ENCODE results near the gene SMOC2. TPM values are rescaled to one million over a fixed set of nuclear protein-coding genes. Genes with fewer than 3 reads are reported as not detected.

Gene SMOC2
- polyA plus RNA-seq, 1 of the 3 experiments (the other 2 are of a cell fraction), result not detected

DNA sequence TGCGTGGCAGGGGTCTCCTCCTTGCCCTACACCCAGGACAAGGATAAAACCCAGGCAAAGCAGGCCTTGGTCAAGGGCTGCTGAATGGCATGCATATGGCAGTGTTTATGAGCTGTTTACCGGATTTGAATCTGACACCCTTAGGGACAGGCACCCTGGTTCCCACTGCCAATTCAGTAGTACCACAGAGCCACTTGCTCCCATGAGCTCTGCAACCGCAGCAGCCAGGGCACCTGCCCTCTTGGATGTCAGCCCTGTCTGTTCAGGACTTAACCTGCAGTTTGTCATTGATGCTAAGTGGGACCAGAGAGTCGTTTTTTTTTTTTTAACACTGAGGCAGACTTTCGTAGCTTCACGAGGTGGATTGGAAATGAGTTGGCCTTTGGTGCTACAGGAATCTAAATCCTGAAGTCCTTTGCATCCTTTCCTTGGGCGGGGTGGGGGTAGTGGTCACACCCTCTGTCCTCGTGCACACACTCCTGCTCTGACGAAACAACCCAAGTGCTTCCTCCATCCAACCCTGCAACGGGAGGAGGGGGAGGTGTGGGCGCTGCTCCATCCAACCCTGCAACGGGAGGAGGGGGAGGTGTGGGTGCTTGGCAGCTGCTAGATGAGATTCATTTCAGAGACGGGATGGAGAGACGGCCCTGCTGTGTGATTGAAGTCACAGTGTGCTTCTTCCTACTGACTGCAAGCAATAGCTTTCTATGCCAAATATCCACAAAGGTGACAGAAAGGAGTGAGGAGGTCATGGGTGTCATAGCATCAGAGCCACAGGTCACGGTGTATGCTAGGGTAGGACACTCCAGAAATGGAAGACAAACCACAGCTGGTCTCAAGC lies 166.5 kb downstream of the SMOC2 start (continued):
- TF ChIP-seq POLR2AphosphoS5 (IDR thresholded peaks at IDR 0.05; ENCODE audit: low read depth, low read length) (no peak), TCF12 (IDR thresholded peaks at IDR 0.05) (no peak), ELF1 (IDR thresholded peaks at IDR 0.05) (no peak), GABPA (IDR thresholded peaks at IDR 0.05; ENCODE audit: low read depth) (no peak), FOXJ3 (CRISPR knock-in tag; IDR thresholded peaks at IDR 0.05) (no peak), TEAD4 (IDR thresholded peaks at IDR 0.05; ENCODE audit: borderline replicate concordance, insufficient read depth) (no peak)
- TF ChIP-seq, protein P1, sequence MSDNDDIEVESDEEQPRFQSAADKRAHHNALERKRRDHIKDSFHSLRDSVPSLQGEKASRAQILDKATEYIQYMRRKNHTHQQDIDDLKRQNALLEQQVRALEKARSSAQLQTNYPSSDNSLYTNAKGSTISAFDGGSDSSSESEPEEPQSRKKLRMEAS (IDR thresholded peaks at IDR 0.05; ENCODE audit: low read depth), result no peak

DNA sequence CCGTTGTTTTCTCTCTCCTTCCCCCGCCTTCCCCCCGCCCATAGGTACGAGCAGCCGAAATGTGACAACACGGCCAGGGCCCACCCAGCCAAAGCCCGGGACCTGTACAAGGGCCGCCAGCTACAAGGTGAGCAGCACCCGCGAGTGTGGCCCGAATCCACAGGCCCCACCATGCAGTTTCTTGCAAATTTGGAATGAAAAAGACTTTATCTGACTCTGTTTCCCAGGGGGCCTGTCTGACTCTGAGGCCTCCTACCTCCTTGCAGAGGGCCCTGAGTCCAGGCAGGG lies 167.1 kb downstream of the SMOC2 start:
- Histone ChIP-seq H2AFZ (ENCODE audit: low read depth) (no peak overlapping the region), H4K20me1 (ENCODE audit: insufficient read depth) (no peaks in the 10 kb centered on the region), H3K27ac (ENCODE audit: low read depth in 2 of 2, low read length in 1 of 2) (no peak overlapping the region), H3K9ac (no peak overlapping the region), H3K79me2 (ENCODE audit: insufficient read depth) (no peaks in the 10 kb centered on the region), H3K4me3 (ENCODE audit: low read depth in 2 of 2, low read length in 1 of 2) (no peak overlapping the region), H3F3A (replicated peaks; ENCODE audit: insufficient read depth) (no peaks in the 10 kb centered on the region), H3K9me2 (no peaks in the 10 kb centered on the region), H3K4me1 (ENCODE audit: control insufficient read depth in 1 of 2, insufficient read depth in 2 of 2, low read depth in 1 of 2, low read length in 1 of 2) (no peaks in the 10 kb centered on the region; a peak in 1 of 4 replicates), H3K36me3 (replicated peaks in 1 of 2; ENCODE audit: control insufficient read depth in 1 of 2, insufficient read depth in 2 of 2, low read length in 1 of 2) (no peaks in the 10 kb centered on the region), H3K27me3 (ENCODE audit: insufficient read depth) (no peaks in the 10 kb centered on the region), H3K4me2 (no peak overlapping the region), H3K9me3 (no peaks in the 10 kb centered on the region)
- 56% methylated on average over 10 of the region's 11 CpGs for WGBS (ENCODE audit: low lambda C conversion rate)
- ChIA-PET POLR2A (no interaction called here), CTCF (no interaction called here)
- no peak for DNase-seq
- TF ChIP-seq JUND (IDR thresholded peaks at IDR 0.05) (no peak), FOXJ3 (CRISPR knock-in tag; IDR thresholded peaks at IDR 0.05) (no peak), TAF1 (IDR thresholded peaks at IDR 0.05; ENCODE audit: borderline replicate concordance, low read depth, low read length) (no peak), TCF12 (IDR thresholded peaks at IDR 0.05) (no peak), SIN3A (IDR thresholded peaks at IDR 0.05; ENCODE audit: borderline replicate concordance, low read depth, low read length) (no peak), RAD21 (IDR thresholded peaks at IDR 0.05; ENCODE audit: low read length) (no peak), EZH2phosphoT487 (IDR thresholded peaks at IDR 0.05; ENCODE audit: borderline replicate concordance, low read depth) (no peak), EP300 (IDR thresholded peaks at IDR 0.05; ENCODE audit: borderline replicate concordance in 1 of 2, low read depth in 1 of 2, low read length in 1 of 2) (no peak), RFX5 (IDR thresholded peaks at IDR 0.05; ENCODE audit: low read length) (no peak), NFIC (IDR thresholded peaks at IDR 0.05; ENCODE audit: borderline replicate concordance) (no peak), GABPA (IDR thresholded peaks at IDR 0.05; ENCODE audit: low read depth) (no peak), NRF1 (IDR thresholded peaks at IDR 0.05; ENCODE audit: low read depth, low read length) (no peak), SMC3 (IDR thresholded peaks at IDR 0.05; ENCODE audit: low read depth, low read length) (no peak), MXI1 (IDR thresholded peaks at IDR 0.05; ENCODE audit: low read depth, low read length) (no peak)
- TF ChIP-seq, protein P2, sequence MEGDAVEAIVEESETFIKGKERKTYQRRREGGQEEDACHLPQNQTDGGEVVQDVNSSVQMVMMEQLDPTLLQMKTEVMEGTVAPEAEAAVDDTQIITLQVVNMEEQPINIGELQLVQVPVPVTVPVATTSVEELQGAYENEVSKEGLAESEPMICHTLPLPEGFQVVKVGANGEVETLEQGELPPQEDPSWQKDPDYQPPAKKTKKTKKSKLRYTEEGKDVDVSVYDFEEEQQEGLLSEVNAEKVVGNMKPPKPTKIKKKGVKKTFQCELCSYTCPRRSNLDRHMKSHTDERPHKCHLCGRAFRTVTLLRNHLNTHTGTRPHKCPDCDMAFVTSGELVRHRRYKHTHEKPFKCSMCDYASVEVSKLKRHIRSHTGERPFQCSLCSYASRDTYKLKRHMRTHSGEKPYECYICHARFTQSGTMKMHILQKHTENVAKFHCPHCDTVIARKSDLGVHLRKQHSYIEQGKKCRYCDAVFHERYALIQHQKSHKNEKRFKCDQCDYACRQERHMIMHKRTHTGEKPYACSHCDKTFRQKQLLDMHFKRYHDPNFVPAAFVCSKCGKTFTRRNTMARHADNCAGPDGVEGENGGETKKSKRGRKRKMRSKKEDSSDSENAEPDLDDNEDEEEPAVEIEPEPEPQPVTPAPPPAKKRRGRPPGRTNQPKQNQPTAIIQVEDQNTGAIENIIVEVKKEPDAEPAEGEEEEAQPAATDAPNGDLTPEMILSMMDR (IDR thresholded peaks at IDR 0.05), result no peak
- TF ChIP-seq, protein P3, sequence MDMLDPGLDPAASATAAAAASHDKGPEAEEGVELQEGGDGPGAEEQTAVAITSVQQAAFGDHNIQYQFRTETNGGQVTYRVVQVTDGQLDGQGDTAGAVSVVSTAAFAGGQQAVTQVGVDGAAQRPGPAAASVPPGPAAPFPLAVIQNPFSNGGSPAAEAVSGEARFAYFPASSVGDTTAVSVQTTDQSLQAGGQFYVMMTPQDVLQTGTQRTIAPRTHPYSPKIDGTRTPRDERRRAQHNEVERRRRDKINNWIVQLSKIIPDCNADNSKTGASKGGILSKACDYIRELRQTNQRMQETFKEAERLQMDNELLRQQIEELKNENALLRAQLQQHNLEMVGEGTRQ (IDR thresholded peaks at IDR 0.05; ENCODE audit: borderline replicate concordance, low read depth, low read length), result no peak
- TF ChIP-seq, protein P4, sequence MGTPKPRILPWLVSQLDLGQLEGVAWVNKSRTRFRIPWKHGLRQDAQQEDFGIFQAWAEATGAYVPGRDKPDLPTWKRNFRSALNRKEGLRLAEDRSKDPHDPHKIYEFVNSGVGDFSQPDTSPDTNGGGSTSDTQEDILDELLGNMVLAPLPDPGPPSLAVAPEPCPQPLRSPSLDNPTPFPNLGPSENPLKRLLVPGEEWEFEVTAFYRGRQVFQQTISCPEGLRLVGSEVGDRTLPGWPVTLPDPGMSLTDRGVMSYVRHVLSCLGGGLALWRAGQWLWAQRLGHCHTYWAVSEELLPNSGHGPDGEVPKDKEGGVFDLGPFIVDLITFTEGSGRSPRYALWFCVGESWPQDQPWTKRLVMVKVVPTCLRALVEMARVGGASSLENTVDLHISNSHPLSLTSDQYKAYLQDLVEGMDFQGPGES (IDR thresholded peaks at IDR 0.05; ENCODE audit: low read depth, low read length), result no peak
